Measurements from ENCODE around the gene CD6. TPM values are rescaled to one million over a fixed set of nuclear protein-coding genes. Genes with fewer than 3 reads are reported as not detected.

Gene CD6
- total RNA-seq, 1 experiment from 2014 or later: 0.23 TPM

- Histone ChIP-seq H3K27me3 (replicated peaks; ENCODE audit: control insufficient read depth, insufficient read depth, low read length) (no peaks in the 10 kb centered on the region), H3K4me3 (ENCODE audit: low read depth, low read length) (no peak overlapping the region), H3K9me3 (no peaks in the 10 kb centered on the region), H3K4me1 (no peaks in the 10 kb centered on the region), H3K36me3 (ENCODE audit: control insufficient read depth, insufficient read depth, low read length) (no peaks in the 10 kb centered on the region)
- ChIA-PET CTCF (no interaction called here), POLR2A (no interaction called here)
- peaks cover 6% of the 10 kb centered on the region for H3K9me3 Mint-ChIP-seq (ENCODE audit: unreplicated experiment)
- no peak overlapping the region for H3K27ac Mint-ChIP-seq (ENCODE audit: unreplicated experiment)
- no TSS peak for BruUV-seq (replicated peaks)
- TF ChIP-seq CTCF (IDR thresholded peaks at IDR 0.05; ENCODE audit: insufficient read depth in 1 of 2, low read depth in 1 of 2, low read length in 1 of 2, severe bottlenecking in 1 of 2, unreplicated experiment in 1 of 2): no peak
- no peaks in the 10 kb centered on the region for H3K36me3 Mint-ChIP-seq (ENCODE audit: insufficient read depth, unreplicated experiment)
- DNase-seq: no peak
- peaks cover 11% of the 10 kb centered on the region for H3K27me3 Mint-ChIP-seq (ENCODE audit: insufficient read depth, unreplicated experiment)
- intact Hi-C loops (cut with micrococcal nuclease; ENCODE audit: unreplicated experiment): no loop called here
- H3K4me1 Mint-ChIP-seq (ENCODE audit: low read depth, unreplicated experiment): no peaks in the 10 kb centered on the region
- no peak overlapping the region for H3K4me3 Mint-ChIP-seq (ENCODE audit: unreplicated experiment)
Measured at GRCh38 chr11:61019832-61020405, 48.4 kb downstream of the CD6 start.

GRCh38 chr11:61020551-61021235, 49.2 kb downstream of the CD6 start:
- H3K27ac Mint-ChIP-seq (ENCODE audit: unreplicated experiment): no peak overlapping the region
- Histone ChIP-seq H3K4me1 (no peaks in the 10 kb centered on the region), H3K27me3 (replicated peaks; ENCODE audit: control insufficient read depth, insufficient read depth, low read length) (no peaks in the 10 kb centered on the region), H3K4me3 (ENCODE audit: low read depth, low read length) (no peak overlapping the region), H3K36me3 (ENCODE audit: control insufficient read depth, insufficient read depth, low read length) (no peaks in the 10 kb centered on the region), H3K9me3 (no peaks in the 10 kb centered on the region)
- H3K36me3 Mint-ChIP-seq (ENCODE audit: insufficient read depth, unreplicated experiment): no peaks in the 10 kb centered on the region
- intact Hi-C loops (cut with micrococcal nuclease; ENCODE audit: unreplicated experiment): no loop called here
- no peak for DNase-seq
- ChIA-PET POLR2A (no interaction called here), CTCF (interaction anchor here (0.6 kb wide), 1 partner anchor 24 kb away, joined by 3 read pairs; no protein-coding TSS in a partner anchor)
- no peak overlapping the region for H3K4me3 Mint-ChIP-seq (ENCODE audit: unreplicated experiment)
- TF ChIP-seq CTCF (IDR thresholded peaks at IDR 0.05; ENCODE audit: insufficient read depth in 1 of 2, low read depth in 1 of 2, low read length in 1 of 2, severe bottlenecking in 1 of 2, unreplicated experiment in 1 of 2): no peak
- no peaks in the 10 kb centered on the region for H3K4me1 Mint-ChIP-seq (ENCODE audit: low read depth, unreplicated experiment)
- BruUV-seq (replicated peaks): no TSS peak
- H3K9me3 Mint-ChIP-seq (ENCODE audit: unreplicated experiment): peaks cover 6% of the 10 kb centered on the region
- peaks cover 11% of the 10 kb centered on the region for H3K27me3 Mint-ChIP-seq (ENCODE audit: insufficient read depth, unreplicated experiment)

- DNase-seq: peak in 1 of 2 experiments; percentile 41
- ChIA-PET CTCF (no interaction called here), POLR2A (no interaction called here)
- Mint-ChIP-seq H3K27me3 (ENCODE audit: insufficient read depth, unreplicated experiment) (peaks cover 11% of the 10 kb centered on the region), H3K36me3 (ENCODE audit: insufficient read depth, unreplicated experiment) (no peaks in the 10 kb centered on the region), H3K9me3 (ENCODE audit: unreplicated experiment) (peaks cover 6% of the 10 kb centered on the region), H3K27ac (ENCODE audit: unreplicated experiment) (no peak overlapping the region), H3K4me3 (ENCODE audit: unreplicated experiment) (no peak overlapping the region), H3K4me1 (ENCODE audit: low read depth, unreplicated experiment) (no peaks in the 10 kb centered on the region)
- Histone ChIP-seq H3K27me3 (replicated peaks; ENCODE audit: control insufficient read depth, insufficient read depth, low read length) (no peaks in the 10 kb centered on the region), H3K36me3 (ENCODE audit: control insufficient read depth, insufficient read depth, low read length) (no peaks in the 10 kb centered on the region), H3K4me1 (no peaks in the 10 kb centered on the region), H3K4me3 (ENCODE audit: low read depth, low read length) (peak overlapping the region; percentile 15; the same call in 1 of the 2 replicates), H3K9me3 (no peaks in the 10 kb centered on the region)
- intact Hi-C loops (cut with micrococcal nuclease; ENCODE audit: unreplicated experiment): no loop called here
- TF ChIP-seq CTCF (IDR thresholded peaks at IDR 0.05; ENCODE audit: insufficient read depth in 1 of 2, low read depth in 1 of 2, low read length in 1 of 2, severe bottlenecking in 1 of 2, unreplicated experiment in 1 of 2): no peak
- no TSS peak for BruUV-seq (replicated peaks)
Measured at GRCh38 chr11:61021661-61022212, 50.3 kb downstream of the CD6 start.
